ENCODE measurements around the gene IKZF2.
"Not testable (repeated sequence)": the region's sequence is repeated elsewhere in the genome, so short reads cannot be mapped to it uniquely, and the experiment has no call there.

GRCh38 chr2:213020913-213021312 lies 130.5 kb downstream of the IKZF2 start:
- TF ChIP-seq POLR2AphosphoS5, POLR2A (IDR thresholded peaks at IDR 0.05; ENCODE audit: low read depth, low read length): not testable (repeated sequence)
